SK-N-SH (cell line): ENCODE measurements around the gene CHCHD6. TPM values are rescaled to one million over a fixed set of nuclear protein-coding genes. Genes with fewer than 3 reads are reported as not detected.

Source experiments
- CTCF ChIA-PET: fragments of 300-600, 350-600 bp; formaldehyde crosslinking; extraction: SDS; loops from one replicate; lab custom pipeline; 2021; lab: Yijun Ruan, JAX
- POLR2A ChIA-PET: fragments of 350-600 bp; sonication (Branson Sonifier 250); formaldehyde crosslinking; extraction: SDS; loops from one replicate; lab custom pipeline; 2020; ENCODE audit warnings: antibody characterized with exemption, inconsistent platforms; lab: Yijun Ruan, JAX
- DNase-seq: peaks from one replicate; pipeline ENCODE4 v3.0.0; 2012
- H2AFZ ChIP-seq: fragments of 200-600 bp; sonication (generic); 2 replicates; pipeline ENCODE4 v1.8.1; 2016; ENCODE audit warnings: antibody characterized with exemption, mild to moderate bottlenecking, low read depth
- H3F3A ChIP-seq: fragments of 200-600 bp; sonication (generic); replicated peaks from 2 replicates; pipeline ENCODE3; 2016; ENCODE audit warnings: antibody characterized with exemption, mild to moderate bottlenecking; ENCODE audit not compliant: insufficient read depth
- H3K27ac ChIP-seq, 2 experiments: fragments of 200-500 bp in 1 of 2; fragments of 200-600 bp in 1 of 2; sonication (Bioruptor generic) in 1 of 2; sonication (generic), shearing (Covaris generic) in 1 of 2; 2 replicates each; pipeline versions ENCODE4 v1.5.1 to v1.6.1; 2014 to 2016; ENCODE audit warnings: low read depth in 2 of 2, inconsistent platforms in 1 of 2, low read length in 1 of 2, mild to moderate bottlenecking in 1 of 2, mixed read lengths in 1 of 2
- H3K27me3 ChIP-seq: fragments of 200-600 bp; sonication (generic), shearing (Covaris generic); 2 replicates; pipeline ENCODE4 v1.6.1; 2016; ENCODE audit warnings: mixed run types; ENCODE audit not compliant: insufficient read depth
- H3K36me3 ChIP-seq, 2 experiments: fragments of 200-500 bp in 1 of 2; fragments of 200-600 bp in 1 of 2; sonication (Bioruptor generic) in 1 of 2; sonication (generic) in 1 of 2; replicated peaks in 1 of 2; 2 replicates each; pipeline versions ENCODE3 to v1.5.1; 2014 to 2016; ENCODE audit warnings: low read length in 1 of 2, mild to moderate bottlenecking in 1 of 2; ENCODE audit not compliant: insufficient read depth in 2 of 2, control insufficient read depth in 1 of 2
- H3K4me1 ChIP-seq, 2 experiments: fragments of 200-500 bp in 1 of 2; fragments of 200-600 bp in 1 of 2; sonication (Bioruptor generic) in 1 of 2; sonication (generic), shearing (Covaris generic) in 1 of 2; 2 replicates each; pipeline versions ENCODE4 v1.5.1 to v1.6.1; 2014 to 2016; ENCODE audit warnings: low read depth in 1 of 2, low read length in 1 of 2, mixed run types in 1 of 2; ENCODE audit not compliant: insufficient read depth in 2 of 2, control insufficient read depth in 1 of 2
- H3K4me2 ChIP-seq: fragments of 200-600 bp; sonication (generic), shearing (Covaris generic); 2 replicates; pipeline ENCODE4 v1.6.1; 2017; ENCODE audit warnings: mixed run types
- H3K4me3 ChIP-seq, 2 experiments: fragments of 200-500 bp in 1 of 2; fragments of 200-600 bp in 1 of 2; sonication (Bioruptor generic) in 1 of 2; sonication (generic), shearing (Covaris generic) in 1 of 2; 2 replicates each; pipeline versions ENCODE4 v1.5.1 to v1.8.1; 2014 to 2016; ENCODE audit warnings: low read depth in 2 of 2, inconsistent platforms in 1 of 2, low read length in 1 of 2, mild to moderate bottlenecking in 1 of 2, mixed read lengths in 1 of 2, moderate library complexity in 1 of 2
- H3K79me2 ChIP-seq: fragments of 200-600 bp; sonication (generic); 2 replicates; pipeline ENCODE4 v1.8.1; 2017; ENCODE audit warnings: mild to moderate bottlenecking; ENCODE audit not compliant: insufficient read depth
- H3K9ac ChIP-seq: fragments of 200-600 bp; sonication (generic); 2 replicates; pipeline ENCODE4 v1.6.1; 2017; ENCODE audit warnings: mixed run types
- H3K9me2 ChIP-seq: fragments of 200-600 bp; sonication (generic); 2 replicates; pipeline ENCODE4 v1.6.1; 2017; ENCODE audit warnings: mixed run types
- H3K9me3 ChIP-seq: fragments of 200-600 bp; sonication (generic); 2 replicates; pipeline ENCODE4 v1.6.1; 2017; ENCODE audit warnings: mixed run types, mild to moderate bottlenecking, moderate library complexity
- H4K20me1 ChIP-seq: fragments of 200-600 bp; sonication (generic); 2 replicates; pipeline ENCODE4 v1.6.1; 2017; ENCODE audit warnings: mild to moderate bottlenecking, mixed run types; ENCODE audit not compliant: insufficient read depth
- FOXJ3 ChIP-seq: sonication (generic); formaldehyde crosslinking; IDR thresholded peaks from 2 replicates; pipeline ENCODE4 v1.5.1; 2020; ENCODE audit warnings: mild to moderate bottlenecking, missing genetic modification reagents
- NFIC ChIP-seq: IDR thresholded peaks from 2 replicates; pipeline ENCODE4 v1.4.0; 2012; ENCODE audit warnings: borderline replicate concordance
- PBX3 ChIP-seq: IDR thresholded peaks from 2 replicates; pipeline ENCODE4; 2012
- RAD21 ChIP-seq: IDR thresholded peaks from 2 replicates; pipeline ENCODE4 v1.6.1; 2012; ENCODE audit warnings: mild to moderate bottlenecking, low read length
- REST ChIP-seq: IDR thresholded peaks from 2 replicates; pipeline ENCODE4 v1.6.1; 2012; ENCODE audit warnings: mild to moderate bottlenecking, low read depth, low read length, moderate library complexity
- RXRA ChIP-seq: IDR thresholded peaks from 2 replicates; pipeline ENCODE4 v1.4.0; 2012; ENCODE audit warnings: low read depth, mild to moderate bottlenecking, borderline replicate concordance
- SIN3A ChIP-seq: IDR thresholded peaks from 2 replicates; pipeline ENCODE4 v1.6.1; 2012; ENCODE audit warnings: low read depth, mild to moderate bottlenecking, low read length, moderate library complexity, borderline replicate concordance
- TCF12 ChIP-seq: IDR thresholded peaks from 2 replicates; pipeline ENCODE4 v1.4.0; 2012
- USF2 ChIP-seq: fragments of 150-350 bp; IDR thresholded peaks from 2 replicates; pipeline ENCODE4 v1.6.1; 2017; ENCODE audit warnings: antibody characterized with exemption, low read length, low read depth, borderline replicate concordance
- YY1 ChIP-seq: IDR thresholded peaks from 2 replicates; pipeline ENCODE4 v1.4.0; 2012; ENCODE audit warnings: low read depth, mild to moderate bottlenecking
- WGBS: methylation state at CpG from one replicate; pipeline ENCODE4 v1.1.6; 2017; ENCODE audit warnings: low lambda C conversion rate; 5-methylcytosine and 5-hydroxymethylcytosine counted together
- polyA plus RNA-seq, 3 experiments: library from polyadenylated mRNA; depleted of rRNA; stranded (reverse); fragments of >200 nt; gene quantifications; 2 replicates each; pipeline ENCODE4 v1.2.3, GENCODE V29; 2012

The CHCHD6 gene
- polyA plus RNA-seq, 1 of the 3 experiments (the other 2 are of a cell fraction) = 42.5 TPM

GRCh38 chr3:126912491-126913195, 208.6 kb downstream of the CHCHD6 start (continued):
- TF ChIP-seq REST = no peak
- no peak for TF ChIP-seq USF2
- no peak for TF ChIP-seq RXRA
- TF ChIP-seq SIN3A = no peak
- TF ChIP-seq YY1 = no peak
- TF ChIP-seq FOXJ3 (CRISPR knock-in tag) = no peak
- no peak for TF ChIP-seq PBX3

GRCh38 chr3:126913524-126913923, 209.5 kb downstream of the CHCHD6 start:
- DNase-seq = no peak
- H3K9me3 ChIP-seq = no peaks in the 10 kb centered on the region
- H3K4me2 ChIP-seq = no peak overlapping the region
- CTCF ChIA-PET = interaction anchor here (1.6 kb wide), 1 partner anchor 23 kb away, joined by 4 read pairs; no protein-coding TSS in a partner anchor
- H3F3A ChIP-seq = peaks cover 18% of the 10 kb centered on the region
- H2AFZ ChIP-seq = no peak overlapping the region
- no peaks in the 10 kb centered on the region for H3K79me2 ChIP-seq
- TF ChIP-seq RAD21 = no peak
- TF ChIP-seq NFIC = no peak
- 0 out of 2 replicates have a peak, but pooled peaks have one; percentile 6 for TF ChIP-seq TCF12
- TF ChIP-seq, all 33 proteins: peak for 1
- Histone ChIP-seq H3K27me3 (no peaks in the 10 kb centered on the region), H3K4me1 (peaks cover 8 to 16% of the 10 kb centered on the region in 2 experiments; a peak in 3 of 4 replicates), H3K9me2 (no peaks in the 10 kb centered on the region), H3K36me3 (peaks cover 0 to 9% of the 10 kb centered on the region in 2 experiments), H3K4me3 (no peak overlapping the region), H4K20me1 (no peaks in the 10 kb centered on the region), H3K9ac (no peak overlapping the region), H3K27ac (no peak overlapping the region)
- POLR2A ChIA-PET = no interaction called here
- WGBS = 88% methylated on average over 4 of the region's 6 CpGs
